Activated naive CD8-positive, alpha-beta T cell treated with anti-CD3 and anti-CD28 coated beads, Interleukin-2, amount 10 ng/mL, durations not matched to agents 7 days and 5 days (primary cell): ENCODE data around the gene ZBTB7A. TPM values are rescaled to one million over a fixed set of nuclear protein-coding genes. Genes with fewer than 3 reads are reported as not detected.
"Not testable (repeated sequence)": the region's sequence is repeated elsewhere in the genome, so short reads cannot be mapped to it uniquely, and the experiment has no call there.

ENCODE experiments used
- ATAC-seq: fragments of 150-1000 bp; cut with Tn5 transposase; one replicate; pipeline ENCODE4 v1.10.0; 2021; ENCODE audit warnings: low read depth, moderate library complexity
- POLR2A ChIA-PET: fragments of 350-600 bp; sonication (Branson Sonifier 250); formaldehyde crosslinking; loops from one replicate; lab custom pipeline; 2021; ENCODE audit warnings: antibody characterized with exemption; lab: Charles Lee
- DNase-seq: peaks from one replicate; pipeline ENCODE4 v3.0.0; 2021
- H3K27ac Mint-ChIP-seq: one replicate; pipeline ENCODE4 v1.8.0; 2022; ENCODE audit warnings: mild to moderate bottlenecking, mixed read lengths
- H3K27me3 Mint-ChIP-seq: one replicate; pipeline ENCODE4 v1.8.0; 2022; ENCODE audit warnings: mild to moderate bottlenecking, moderate library complexity, mixed read lengths
- H3K36me3 Mint-ChIP-seq: one replicate; pipeline ENCODE4 v1.8.0; 2021; ENCODE audit warnings: mild to moderate bottlenecking, mixed read lengths
- H3K4me1 Mint-ChIP-seq: one replicate; pipeline ENCODE4 v1.8.0; 2021; ENCODE audit warnings: mixed read lengths
- H3K4me3 Mint-ChIP-seq: one replicate; pipeline ENCODE4 v1.8.0; 2022; ENCODE audit warnings: mild to moderate bottlenecking, moderate library complexity, mixed read lengths
- H3K9me3 Mint-ChIP-seq: one replicate; pipeline ENCODE4 v1.8.0; 2021; ENCODE audit warnings: mixed read lengths
- total RNA-seq, 2 experiments: library from RNA; stranded (reverse); gene quantifications; one replicate each; pipeline ENCODE4 v1.2.3, GENCODE V29; 2021

Gene ZBTB7A
- total RNA-seq, 2 experiments from 2014 or later, result 60.6 to 61.5 TPM

- Mint-ChIP-seq H3K4me1 (peaks cover 11% of the 10 kb centered on the region), H3K4me3 (peak within 1 kb of the TSS; percentile 85)
Observed at GRCh38 chr19:4007021-4007835, 59.5 kb downstream of the ZBTB7A start, which contains the start of gene PIAS4. TSS of gene PIAS4 (plus strand) at chr19:4007736. CDS start at chr19:4007761, 25 bp downstream.

GRCh38 chr19:4005436-4005835, 61.3 kb downstream of the ZBTB7A start:
- H3K9me3 Mint-ChIP-seq, DNase-seq, H3K36me3 Mint-ChIP-seq, H3K27ac Mint-ChIP-seq, ATAC-seq, H3K27me3 Mint-ChIP-seq: not testable (repeated sequence)
- H3K4me1 Mint-ChIP-seq, result peaks cover 11% of the 10 kb centered on the region
- POLR2A ChIA-PET, result interaction anchor here (2.1 kb wide), 1 partner anchor 15 kb away, joined by 9 read pairs; no protein-coding TSS in a partner anchor
- H3K4me3 Mint-ChIP-seq, result peak overlapping the region; percentile 48

More at GRCh38 chr19:4007021-4007835, 59.5 kb downstream of the ZBTB7A start, which contains the start of gene PIAS4:
- Mint-ChIP-seq H3K27me3 (no peaks in the 10 kb centered on the region), H3K36me3 (peaks cover 2% of the 10 kb centered on the region), H3K27ac (peak within 1 kb of the TSS; percentile 81), H3K9me3 (no peaks in the 10 kb centered on the region)
- POLR2A ChIA-PET, result interaction anchor here (0.5 to 2.5 kb wide), 16 partner anchors 12 to 971 kb away, joined by 3 to 21 read pairs (median 5); partner anchors contain the start of genes EEF2 and HDGFL2
- peak; percentile 98 for DNase-seq
- ATAC-seq, result peak; percentile 91

- POLR2A ChIA-PET, result interaction anchor here (1.8 kb wide), 1 partner anchor 9 kb away, joined by 4 read pairs; no protein-coding TSS in a partner anchor
- ATAC-seq, H3K27me3 Mint-ChIP-seq: not testable (repeated sequence)
Observed at GRCh38 chr19:4000798-4001197, 65.9 kb downstream of the ZBTB7A start.

GRCh38 chr19:3998667-3999412, 67.9 kb downstream of the ZBTB7A start:
- POLR2A ChIA-PET, DNase-seq, H3K27me3 Mint-ChIP-seq, H3K9me3 Mint-ChIP-seq, ATAC-seq, H3K4me3 Mint-ChIP-seq, H3K36me3 Mint-ChIP-seq, H3K4me1 Mint-ChIP-seq, H3K27ac Mint-ChIP-seq: not testable (repeated sequence)

More at GRCh38 chr19:4000798-4001197, 65.9 kb downstream of the ZBTB7A start:
- H3K9me3 Mint-ChIP-seq, H3K4me1 Mint-ChIP-seq, H3K4me3 Mint-ChIP-seq, DNase-seq, H3K27ac Mint-ChIP-seq, H3K36me3 Mint-ChIP-seq: not testable (repeated sequence)

GRCh38 chr19:3995607-3996006, 71.1 kb downstream of the ZBTB7A start:
- POLR2A ChIA-PET, result interaction anchor here (1.2 to 1.5 kb wide), 2 partner anchors 10 to 11 kb away, joined by 3 to 4 read pairs; partner anchors contain the start of gene EEF2
- Mint-ChIP-seq H3K4me1 (peaks cover 9% of the 10 kb centered on the region), H3K4me3 (no peak overlapping the region), H3K36me3 (peaks cover 2% of the 10 kb centered on the region), H3K27me3 (peaks cover 4% of the 10 kb centered on the region), H3K27ac (no peak overlapping the region), H3K9me3 (peaks cover 2% of the 10 kb centered on the region)
- ATAC-seq (no peak), DNase-seq (no peak)

Other genes with a start within 250 kb of the ZBTB7A start
- under 1 TPM; 0.55 to 0.91 TPM for gene ZFR2, start 197.9 kb downstream of the ZBTB7A start, total RNA-seq
- not detected for gene ATCAY, start 186.2 kb downstream of the ZBTB7A start, total RNA-seq
- not detected for gene NMRK2, start 133.8 kb downstream of the ZBTB7A start, total RNA-seq
- gene DAPK3, start 95.8 kb downstream of the ZBTB7A start, total RNA-seq, result 10 to 100 TPM; 44.8 to 49.8 TPM
- 1,000 to 10,000 TPM; 1,510 to 1,513 TPM for gene EEF2, start 81.4 kb downstream of the ZBTB7A start, total RNA-seq
- gene PIAS4, start 59.2 kb downstream of the ZBTB7A start, total RNA-seq, result 10 to 100 TPM; 32.1 to 38.3 TPM
- gene MAP2K2, start 57.2 kb upstream of the ZBTB7A start, total RNA-seq, result 100 to 1,000 TPM; 210 to 211 TPM
- not detected for gene CREB3L3, start 86.7 kb upstream of the ZBTB7A start, total RNA-seq
- gene SIRT6, start 115.7 kb upstream of the ZBTB7A start, total RNA-seq, result 10 to 100 TPM; 30.1 to 37.5 TPM
- gene ANKRD24, start 115.8 kb upstream of the ZBTB7A start, total RNA-seq, result 1 to 10 TPM; 1.5 to 1.7 TPM
- under 1 TPM; 0.33 to 0.34 TPM for gene EBI3, start 162.6 kb upstream of the ZBTB7A start, total RNA-seq
- 10 to 100 TPM; 27.9 to 29.0 TPM for gene YJU2, start 180.2 kb upstream of the ZBTB7A start, total RNA-seq
- not detected for gene SHD, start 212.4 kb upstream of the ZBTB7A start, total RNA-seq
- 10 to 100 TPM; 49.3 to 50.5 TPM for gene TMIGD2, start 235.5 kb upstream of the ZBTB7A start, total RNA-seq
- gene FSD1, start 237.7 kb upstream of the ZBTB7A start, total RNA-seq, result 10 to 100 TPM; 20.8 to 21.8 TPM